HCT116 (cell line): Measurements from ENCODE around the gene SLC6A11. TPM values are rescaled to one million over a fixed set of nuclear protein-coding genes. Genes with fewer than 3 reads are reported as not detected.

Experiments used
- ATAC-seq: fragments of 200-7000 bp; cut with Tn5 transposase; 2 replicates; pipeline ENCODE4 v1.9.1; 2020; ENCODE audit warnings: mild to moderate bottlenecking, moderate library complexity
- BruUV-seq: library from RNA; stranded (reverse); fragments of 400-500 nt; replicated peaks from 2 replicates; lab custom pipeline; 2021; lab: Mats Ljungman, UMichigan
- CTCF ChIA-PET: fragments of 300-600 bp; sonication (Branson Sonifier 250); formaldehyde crosslinking; loops from one replicate; lab custom pipeline; 2021; ENCODE audit warnings: antibody characterized with exemption; lab: Charles Lee
- POLR2A ChIA-PET: fragments of 300-600, 350-600 bp; sonication (Branson Sonifier 250); formaldehyde crosslinking; loops from one replicate; lab custom pipeline; 2021; ENCODE audit warnings: antibody characterized with exemption; lab: Charles Lee
- RAD21 ChIA-PET, 2 experiments: fragments of 300-600 bp; sonication (Branson Sonifier 250); formaldehyde crosslinking; loops; one replicate each; lab custom pipeline; 2023; ENCODE audit warnings: low total read pairs in 2 of 2; ENCODE audit not compliant: uncharacterized antibody in 2 of 2, unreplicated experiment in 2 of 2, low non-redundant PET in 1 of 2; lab: Charles Lee
- DNase-seq: peaks from one replicate; pipeline ENCODE4 v3.0.0-alpha.2; 2010; ENCODE audit warnings: low read depth, low spot score
- H2AFZ ChIP-seq: fragments of 200-600 bp; shearing (Covaris generic), sonication (generic); 2 replicates; pipeline ENCODE4 v1.6.1; 2017; ENCODE audit warnings: low read depth, mixed run types, mixed read lengths, antibody characterized with exemption, low read length; ENCODE audit not compliant: poor library complexity, severe bottlenecking
- H3K27ac ChIP-seq: 2 replicates; pipeline ENCODE4 v1.5.1; 2012; ENCODE audit warnings: low read depth, low read length
- H3K27me3 ChIP-seq: fragments of 200-600 bp; sonication (generic); 2 replicates; pipeline ENCODE4 v1.6.1; 2016; ENCODE audit warnings: mixed run types, low read length, mixed read lengths; ENCODE audit not compliant: insufficient read depth
- H3K36me3 ChIP-seq, 2 experiments: fragments of 200-500 bp in 1 of 2; fragments of 200-600 bp in 1 of 2; sonication (Bioruptor generic) in 1 of 2; sonication (generic) in 1 of 2; 2 replicates each; pipeline versions ENCODE4 v1.5.1 to v1.6.1; 2014 to 2016; ENCODE audit warnings: low read length in 2 of 2, inconsistent platforms in 1 of 2, mixed read lengths in 1 of 2, mixed run types in 1 of 2; ENCODE audit not compliant: insufficient read depth in 2 of 2, control insufficient read depth in 1 of 2
- H3K4me1 ChIP-seq, 2 experiments: fragments of 200-600 bp in 1 of 2; sonication (generic) in 1 of 2; 2 replicates each; pipeline versions ENCODE4 v1.5.1 to v1.6.1; 2012 to 2017; ENCODE audit warnings: low read length in 2 of 2, inconsistent platforms in 1 of 2, mild to moderate bottlenecking in 1 of 2, mixed read lengths in 1 of 2, mixed run types in 1 of 2, moderate library complexity in 1 of 2; ENCODE audit not compliant: insufficient read depth in 2 of 2, control insufficient read depth in 1 of 2
- H3K4me2 ChIP-seq: fragments of 200-600 bp; sonication (generic); 2 replicates; pipeline ENCODE4 v1.6.1; 2017; ENCODE audit warnings: mixed run types, low read length, mixed read lengths
- H3K4me3 ChIP-seq, 2 experiments: fragments of 200-600 bp in 1 of 2; sonication (generic) in 1 of 2; replicated peaks in 1 of 2; 2 replicates each; pipeline ENCODE4 v1.5.1; 2011 to 2016; ENCODE audit warnings: low read length in 2 of 2, control low read depth in 1 of 2, low read depth in 1 of 2, mild to moderate bottlenecking in 1 of 2, mixed read lengths in 1 of 2, mixed run types in 1 of 2
- H3K79me2 ChIP-seq: fragments of 200-600 bp; sonication (generic); 2 replicates; pipeline ENCODE4 v1.6.1; 2017; ENCODE audit warnings: mild to moderate bottlenecking, mixed run types, low read length, moderate library complexity, mixed read lengths; ENCODE audit not compliant: insufficient read depth
- H3K9ac ChIP-seq: fragments of 200-600 bp; sonication (generic); 2 replicates; pipeline ENCODE4 v1.6.1; 2016; ENCODE audit warnings: low read length, mixed read lengths
- H3K9me2 ChIP-seq: fragments of 200-600 bp; sonication (generic), shearing (Covaris generic); 2 replicates; pipeline ENCODE4 v1.6.1; 2017; ENCODE audit warnings: mixed run types, mild to moderate bottlenecking, moderate library complexity; ENCODE audit not compliant: insufficient read depth
- H3K9me3 ChIP-seq, 2 experiments: fragments of 200-500 bp in 1 of 2; fragments of 200-600 bp in 1 of 2; sonication (Bioruptor generic) in 1 of 2; sonication (generic) in 1 of 2; 2 replicates each; pipeline ENCODE4 v1.6.1; 2014 to 2017; ENCODE audit warnings: low read length in 2 of 2, mixed read lengths in 2 of 2, inconsistent platforms in 1 of 2, low read depth in 1 of 2, mild to moderate bottlenecking in 1 of 2, mixed run types in 1 of 2, moderate library complexity in 1 of 2; ENCODE audit not compliant: control insufficient read depth in 1 of 2, insufficient read depth in 1 of 2
- H4K20me1 ChIP-seq: fragments of 200-600 bp; sonication (generic), shearing (Covaris generic); 2 replicates; pipeline ENCODE4 v1.6.1; 2017; ENCODE audit warnings: mixed run types, mild to moderate bottlenecking, moderate library complexity; ENCODE audit not compliant: insufficient read depth
- ATF3 ChIP-seq: IDR thresholded peaks from 2 replicates; pipeline ENCODE4 v1.6.1; 2012
- CBX3 ChIP-seq: IDR thresholded peaks from 2 replicates; pipeline ENCODE4 v1.6.1; 2012; ENCODE audit warnings: low read depth
- CEBPB ChIP-seq: IDR thresholded peaks from 2 replicates; pipeline ENCODE4 v1.6.1; 2012; ENCODE audit warnings: low read depth
- EGR1 ChIP-seq: IDR thresholded peaks from 2 replicates; pipeline ENCODE4 v1.6.1; 2012; ENCODE audit warnings: low read depth
- ELF1 ChIP-seq: IDR thresholded peaks from 2 replicates; pipeline ENCODE4 v1.6.1; 2012; ENCODE audit warnings: low read depth, borderline replicate concordance
- EZH2 ChIP-seq: fragments of 200-600 bp; sonication (generic); IDR thresholded peaks from 2 replicates; pipeline ENCODE4 v1.6.1; 2017; ENCODE audit warnings: antibody characterized with exemption, mixed run types
- EZH2phosphoT487 ChIP-seq: fragments of 200-600 bp; IDR thresholded peaks from 2 replicates; pipeline ENCODE4 v1.6.1; 2018; ENCODE audit warnings: antibody characterized with exemption, borderline replicate concordance
- FOSL1 ChIP-seq: IDR thresholded peaks from 2 replicates; pipeline ENCODE4 v1.6.1; 2012; ENCODE audit warnings: low read depth
- MAX ChIP-seq: IDR thresholded peaks from 2 replicates; pipeline ENCODE4 v1.6.1; 2012
- POLR2A ChIP-seq: IDR thresholded peaks from 2 replicates; pipeline ENCODE4 v1.7.0; 2011; ENCODE audit warnings: borderline replicate concordance; ENCODE audit not compliant: insufficient read depth, insufficient read length; ENCODE audit errors: extremely low read depth
- REST ChIP-seq: IDR thresholded peaks from 2 replicates; pipeline ENCODE4 v1.6.1; 2012; ENCODE audit warnings: low read depth
- SIN3A ChIP-seq: IDR thresholded peaks from 2 replicates; pipeline ENCODE4 v1.6.1; 2012; ENCODE audit warnings: low read depth
- SP1 ChIP-seq: IDR thresholded peaks from 2 replicates; pipeline ENCODE4 v1.6.1; 2012; ENCODE audit warnings: low read depth
- SRF ChIP-seq: IDR thresholded peaks from 2 replicates; pipeline ENCODE4 v1.6.1; 2012; ENCODE audit warnings: low read depth
- ZBTB33 ChIP-seq: IDR thresholded peaks from 2 replicates; pipeline ENCODE4 v1.6.1; 2011; ENCODE audit warnings: mild to moderate bottlenecking, low read length, moderate library complexity; ENCODE audit not compliant: insufficient replicate concordance; ENCODE audit errors: extremely low read depth
- ZFX ChIP-seq: fragments of 450-650 bp; IDR thresholded peaks from 2 replicates; pipeline ENCODE4 v1.6.1; 2017
- ZNF274 ChIP-seq: fragments of 200-500 bp; sonication (Bioruptor generic); IDR thresholded peaks from 2 replicates; pipeline ENCODE4 v1.6.1; 2014; ENCODE audit warnings: mild to moderate bottlenecking, low read depth, low read length, inconsistent platforms
- intact Hi-C: fragments of 100-400 bp; cut with micrococcal nuclease; formaldehyde crosslinking; loops from 2 replicates; pipeline ENCODE4 v1.10.0; 2022
- total RNA-seq: library from RNA; stranded (reverse); gene quantifications from one replicate; pipeline ENCODE4 v1.2.1, GENCODE V29; 2021; ENCODE audit not compliant: unreplicated experiment

Gene SLC6A11
- total RNA-seq, 1 experiment from 2014 or later = not detected

GRCh38 chr3:10786640-10787039, 29.4 kb upstream of the SLC6A11 start:
- Histone ChIP-seq H3K4me1 (no peaks in the 10 kb centered on the region), H3K36me3 (no peaks in the 10 kb centered on the region), H3K9ac (no peak overlapping the region), H4K20me1 (no peaks in the 10 kb centered on the region), H3K79me2 (no peaks in the 10 kb centered on the region), H3K9me2 (no peaks in the 10 kb centered on the region), H2AFZ (no peak overlapping the region), H3K9me3 (no peaks in the 10 kb centered on the region), H3K4me2 (no peak overlapping the region), H3K4me3 (no peak overlapping the region), H3K27ac (no peak overlapping the region), H3K27me3 (peaks cover 42% of the 10 kb centered on the region)
- POLR2A ChIA-PET = no interaction called here
- CTCF ChIA-PET = no interaction called here
- BruUV-seq = no TSS peak
- ATAC-seq (no peak), DNase-seq (no peak)
- TF ChIP-seq ATF3 = no peak
- no peak for TF ChIP-seq FOSL1
- TF ChIP-seq MAX = no peak
- TF ChIP-seq POLR2A = no peak
- TF ChIP-seq EZH2phosphoT487 = no peak
- TF ChIP-seq CEBPB = no peak
- no peak for TF ChIP-seq ZNF274
- TF ChIP-seq EZH2 = no peak
- TF ChIP-seq CBX3 = no peak
- TF ChIP-seq SIN3A = no peak
- TF ChIP-seq SRF = no peak
- TF ChIP-seq ZBTB33 = no peak
- no peak for TF ChIP-seq EGR1
- TF ChIP-seq ZFX = no peak
- no peak for TF ChIP-seq REST
- no peak for TF ChIP-seq ELF1
- TF ChIP-seq SP1 = no peak
- intact Hi-C loops = no loop called here
- RAD21 ChIA-PET = no interaction called here
